ENCODE measurements around the gene C2CD5.

C2CD5 gene

DNA sequence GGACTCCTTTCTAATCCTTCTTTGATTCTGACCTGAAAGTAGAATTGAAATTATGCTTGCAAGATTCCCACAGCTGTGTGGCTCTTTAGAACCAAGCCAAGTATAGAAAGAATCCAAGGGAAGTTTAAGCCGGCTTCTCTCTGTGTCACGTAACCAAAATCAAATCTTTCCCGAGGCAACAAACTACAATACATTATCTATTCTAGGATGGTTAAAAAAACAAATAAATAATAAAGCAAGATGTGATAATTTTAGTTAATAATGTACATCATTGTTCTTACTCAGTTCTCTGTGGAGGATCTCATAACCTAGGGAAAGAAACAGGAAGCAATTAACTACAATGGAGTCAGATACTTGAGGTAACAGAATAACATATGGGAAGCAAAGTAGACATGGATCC is 131.8 kb downstream of the C2CD5 start:
- no peak for DNase-seq (ENCODE audit: low read depth)

DNA sequence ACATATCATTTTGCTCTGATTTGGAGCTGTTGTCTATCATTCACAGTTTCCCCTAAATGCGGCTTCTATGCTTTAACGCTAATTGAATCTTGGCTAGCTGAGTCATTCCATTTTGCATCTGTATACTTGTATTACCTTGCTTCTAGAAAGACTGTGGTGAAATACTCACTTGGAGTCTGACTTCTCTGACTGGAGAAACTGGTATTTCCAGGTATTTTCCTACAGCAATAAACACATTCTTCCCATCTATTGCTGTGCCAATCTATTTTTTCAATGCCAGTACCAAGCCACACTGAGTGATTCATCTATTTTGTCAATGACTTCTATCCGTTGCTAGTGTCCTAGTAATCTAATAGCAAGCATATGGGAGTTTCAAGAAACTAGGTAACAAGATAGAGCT is 133.9 kb downstream of the C2CD5 start:
- DNase-seq (ENCODE audit: low read depth): no peak

DNA sequence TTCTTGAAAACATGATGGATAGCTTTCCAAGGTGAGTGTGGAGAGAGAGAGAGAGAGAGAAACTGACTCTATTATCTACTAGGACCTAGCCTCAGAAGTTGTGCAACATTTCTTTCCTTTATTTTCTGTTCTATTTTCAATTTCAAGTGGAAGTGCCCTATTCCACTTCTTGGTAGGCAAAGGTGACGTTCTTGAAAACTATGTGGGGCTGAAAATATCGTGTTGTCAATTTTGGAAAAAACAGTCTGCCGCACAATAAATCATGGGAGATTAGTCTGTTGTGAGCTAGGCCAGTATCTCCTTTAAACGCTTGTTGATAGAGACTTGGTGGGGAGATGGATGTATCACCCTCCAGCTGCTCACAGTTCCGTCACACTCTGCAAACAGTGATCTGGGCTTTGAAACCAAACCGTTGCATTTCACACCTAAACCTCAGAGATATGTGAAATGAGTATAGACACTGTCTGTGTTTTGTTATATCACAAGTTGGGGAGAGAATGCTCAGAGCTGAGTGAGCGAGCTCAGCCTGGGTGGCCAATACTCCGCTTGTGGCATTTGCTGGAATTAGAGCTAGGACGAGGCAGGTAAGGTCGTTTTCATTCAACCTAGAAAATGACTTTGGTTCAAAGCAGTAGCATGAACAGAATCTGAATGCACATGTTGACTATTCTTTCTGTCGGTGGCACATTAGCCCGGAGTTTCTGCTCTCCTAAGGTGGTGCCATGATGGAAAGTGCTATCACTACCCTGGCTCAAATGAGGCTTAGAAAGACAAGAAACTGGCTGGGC is 134.8 kb downstream of the C2CD5 start:
- DNase-seq (ENCODE audit: low read depth): no peak

DNA sequence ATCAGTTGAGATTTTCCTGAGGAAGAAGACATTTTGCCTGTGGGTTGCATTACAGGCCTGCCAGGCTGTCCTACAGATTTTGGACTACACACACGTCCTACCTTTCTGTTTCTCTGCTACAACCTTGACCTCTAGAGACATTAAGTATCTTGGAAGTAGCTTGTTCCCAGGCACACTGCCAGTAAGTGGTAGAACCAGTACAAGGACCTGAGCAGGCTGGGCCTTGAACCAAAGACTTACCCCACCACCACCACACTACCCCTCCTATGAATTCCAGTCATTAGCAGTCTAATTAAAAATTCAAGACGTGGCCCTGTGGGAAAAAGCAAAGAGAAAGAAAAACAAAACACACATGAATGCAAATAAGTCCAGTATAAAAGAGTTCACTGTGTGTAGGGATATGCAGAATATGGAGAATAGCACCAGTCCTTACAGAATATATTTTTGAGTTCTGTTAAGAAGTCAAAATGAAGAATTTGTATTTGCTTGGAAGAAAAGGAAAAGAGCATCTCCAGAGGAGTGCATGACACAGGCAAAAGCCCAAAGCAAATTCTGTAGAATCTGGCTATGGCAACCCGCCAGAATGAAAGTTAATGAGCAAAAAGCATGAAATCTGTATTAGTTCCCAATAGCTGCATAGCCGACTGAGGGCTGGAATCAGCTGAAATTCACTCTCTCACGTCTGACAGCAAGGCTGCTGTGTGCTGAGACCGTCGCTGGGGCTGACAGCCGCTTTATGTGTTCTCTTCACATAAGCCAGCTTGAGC is 135.5 kb downstream of the C2CD5 start:
- DNase-seq (ENCODE audit: low read depth): no peak

DNA sequence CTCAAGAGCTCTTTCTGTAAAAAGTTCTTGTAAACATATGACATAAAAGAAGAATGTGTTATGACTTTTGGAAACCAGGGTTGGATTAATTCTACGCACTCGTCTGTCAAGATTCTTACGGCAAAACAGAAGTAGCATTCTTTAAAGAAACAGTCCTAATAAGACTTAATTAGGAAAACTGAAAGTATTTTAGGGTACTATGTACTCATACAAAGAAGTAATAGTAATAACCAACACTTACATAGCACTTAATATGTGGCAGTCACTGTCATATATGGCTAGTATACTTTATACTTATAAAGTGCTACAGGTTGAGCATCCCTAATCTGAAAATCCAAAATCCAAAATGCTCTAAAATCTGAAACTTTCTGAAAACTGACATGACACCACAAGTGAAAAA is 136.9 kb downstream of the C2CD5 start:
- no peak for DNase-seq (ENCODE audit: low read depth)

DNA sequence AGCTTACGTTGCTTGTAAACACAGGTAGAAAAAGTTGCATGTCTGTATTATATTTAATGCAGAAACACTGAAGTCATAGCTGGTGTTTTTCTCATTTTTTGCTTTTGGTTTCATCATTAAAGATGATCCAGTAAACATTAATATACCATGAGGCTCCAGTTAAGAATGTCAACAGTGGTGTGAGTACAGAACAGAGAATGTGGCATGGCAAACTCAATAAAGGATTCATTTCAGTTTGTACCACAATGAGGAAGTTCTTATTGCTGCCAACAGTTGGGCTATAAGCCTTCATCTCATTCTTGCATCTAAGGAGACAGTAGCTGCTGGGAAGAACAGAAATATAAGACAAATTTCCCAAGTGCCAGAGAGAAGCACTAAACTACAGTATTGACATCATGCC is 137.7 kb downstream of the C2CD5 start:
- DNase-seq (ENCODE audit: low read depth): no peak

DNA sequence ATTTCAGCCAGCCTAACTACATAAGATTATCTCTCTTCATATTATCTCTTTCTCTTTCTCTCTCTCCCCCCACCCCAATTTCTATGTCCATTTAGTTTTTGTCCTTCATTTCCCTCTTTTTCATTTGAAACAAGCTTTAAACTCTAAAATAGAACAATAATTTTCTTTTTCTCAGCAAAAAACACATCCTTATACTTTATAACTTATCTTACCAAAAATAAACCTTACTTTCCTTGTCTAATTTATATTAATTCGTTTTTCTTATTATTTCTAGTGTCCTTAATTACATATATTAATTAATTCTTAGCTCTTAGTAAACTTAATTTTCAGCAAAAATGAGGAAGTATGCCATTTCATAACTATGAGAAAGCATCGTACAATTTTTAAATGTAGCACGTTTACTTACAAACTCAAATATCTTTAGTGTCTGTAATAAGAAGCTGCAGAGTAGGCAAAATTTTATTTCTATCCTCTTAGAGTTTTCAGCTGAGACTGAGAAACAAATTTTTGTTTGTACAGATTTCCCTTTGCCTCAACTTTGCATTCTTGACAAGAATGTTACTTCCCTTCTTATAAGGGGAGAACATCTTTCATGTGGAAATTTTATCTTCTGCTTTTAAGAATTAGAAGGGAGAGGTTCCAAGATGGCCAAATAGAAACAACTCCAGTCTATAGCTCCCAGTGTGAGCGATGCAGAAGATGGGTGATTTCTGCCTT is 144.7 kb downstream of the C2CD5 start:
- DNase-seq (ENCODE audit: low read depth): no peak

All from stimulated activated CD8-positive, alpha-beta memory T cell treated with anti-CD3 and anti-CD28 coated beads, Interleukin-7, amount 100 ng/mL, for 24 hours (primary cell).